ENCODE measurements around the gene AHSP. TPM values are rescaled to one million over a fixed set of nuclear protein-coding genes. Genes with fewer than 3 reads are reported as not detected.
A peak's percentile ranks its signal among the peaks of the same experiment; 100 is the strongest.

The AHSP gene
- total RNA-seq, 2 experiments from 2014 or later = not detected

DNA sequence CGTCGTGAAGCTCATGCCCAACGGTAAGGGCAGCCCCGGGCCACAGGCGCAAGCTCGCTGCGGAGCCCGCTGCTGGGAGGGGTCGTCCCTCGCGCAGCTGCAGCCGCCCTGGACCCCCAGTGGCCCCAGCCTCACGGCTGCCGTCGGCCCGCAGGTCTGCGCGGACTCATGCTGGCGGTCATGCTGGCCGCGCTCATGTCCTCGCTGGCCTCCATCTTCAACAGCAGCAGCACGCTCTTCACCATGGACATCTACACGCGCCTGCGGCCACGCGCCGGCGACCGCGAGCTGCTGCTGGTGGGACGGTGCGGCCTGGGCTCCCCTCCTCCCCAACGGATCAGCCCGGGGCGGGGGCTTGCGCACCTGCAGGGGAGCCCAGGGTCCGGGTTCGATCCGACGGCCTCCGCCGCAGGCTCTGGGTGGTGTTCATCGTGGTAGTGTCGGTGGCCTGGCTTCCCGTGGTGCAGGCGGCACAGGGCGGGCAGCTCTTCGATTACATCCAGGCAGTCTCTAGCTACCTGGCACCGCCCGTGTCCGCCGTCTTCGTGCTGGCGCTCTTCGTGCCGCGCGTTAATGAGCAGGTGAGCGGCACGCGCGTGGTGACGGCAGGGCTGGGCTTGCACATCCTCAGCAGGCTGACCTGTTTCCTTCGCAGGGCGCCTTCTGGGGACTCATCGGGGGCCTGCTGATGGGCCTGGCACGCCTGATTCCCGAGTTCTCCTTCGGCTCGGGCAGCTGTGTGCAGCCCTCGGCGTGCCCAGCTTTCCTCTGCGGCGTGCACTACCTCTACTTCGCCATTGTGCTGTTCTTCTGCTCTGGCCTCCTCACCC, 39.0 kb upstream of the AHSP start:
- H3K4me1 Mint-ChIP-seq (ENCODE audit: low read depth) = peaks cover 13% of the 10 kb centered on the region
- POLR2A ChIA-PET = interaction anchor here (0.6 to 5.7 kb wide), 12 partner anchors 9 to 385 kb away, joined by 3 to 47 read pairs (median 5); partner anchors contain the start of genes ARMC5, FUS, RUSF1 and ZNF267

DNA sequence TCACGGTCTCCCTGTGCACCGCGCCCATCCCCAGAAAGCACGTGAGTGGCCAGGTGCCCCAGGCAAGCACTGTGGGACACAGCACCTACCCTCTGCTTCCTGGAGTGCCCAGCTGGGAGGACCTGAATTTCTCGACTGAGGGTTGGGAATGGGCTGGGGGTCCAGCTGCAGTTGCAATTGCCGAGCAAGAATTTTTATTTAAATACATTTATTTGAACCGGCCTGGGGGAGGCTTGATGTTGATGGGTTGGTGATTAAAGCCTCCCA, 38.5 kb upstream of the AHSP start:
- CTCF ChIA-PET = no interaction called here
- H3K27ac ChIP-seq (ENCODE audit: low read depth in 1 of 2, low read length in 2 of 2) = no peak overlapping the region
- Mint-ChIP-seq H3K36me3 (ENCODE audit: low read depth) (peaks cover 33% of the 10 kb centered on the region), H3K27ac (peak overlapping the region; percentile 58), H3K27me3 (no peaks in the 10 kb centered on the region), H3K4me3 (peak overlapping the region; percentile 9), H3K9me3 (no peaks in the 10 kb centered on the region), H3K4me1 (ENCODE audit: low read depth) (peaks cover 13% of the 10 kb centered on the region)
- H3K4me3 ChIP-seq (ENCODE audit: low read length) = no peak overlapping the region
- H3K36me3 ChIP-seq (ENCODE audit: insufficient read depth, low read length) = peaks cover 16% of the 10 kb centered on the region
- TF ChIP-seq, protein P1, sequence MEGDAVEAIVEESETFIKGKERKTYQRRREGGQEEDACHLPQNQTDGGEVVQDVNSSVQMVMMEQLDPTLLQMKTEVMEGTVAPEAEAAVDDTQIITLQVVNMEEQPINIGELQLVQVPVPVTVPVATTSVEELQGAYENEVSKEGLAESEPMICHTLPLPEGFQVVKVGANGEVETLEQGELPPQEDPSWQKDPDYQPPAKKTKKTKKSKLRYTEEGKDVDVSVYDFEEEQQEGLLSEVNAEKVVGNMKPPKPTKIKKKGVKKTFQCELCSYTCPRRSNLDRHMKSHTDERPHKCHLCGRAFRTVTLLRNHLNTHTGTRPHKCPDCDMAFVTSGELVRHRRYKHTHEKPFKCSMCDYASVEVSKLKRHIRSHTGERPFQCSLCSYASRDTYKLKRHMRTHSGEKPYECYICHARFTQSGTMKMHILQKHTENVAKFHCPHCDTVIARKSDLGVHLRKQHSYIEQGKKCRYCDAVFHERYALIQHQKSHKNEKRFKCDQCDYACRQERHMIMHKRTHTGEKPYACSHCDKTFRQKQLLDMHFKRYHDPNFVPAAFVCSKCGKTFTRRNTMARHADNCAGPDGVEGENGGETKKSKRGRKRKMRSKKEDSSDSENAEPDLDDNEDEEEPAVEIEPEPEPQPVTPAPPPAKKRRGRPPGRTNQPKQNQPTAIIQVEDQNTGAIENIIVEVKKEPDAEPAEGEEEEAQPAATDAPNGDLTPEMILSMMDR (IDR thresholded peaks at IDR 0.05) = no peak
- peaks cover 27% of the 10 kb centered on the region for H3K4me1 ChIP-seq (ENCODE audit: insufficient read depth, low read length)
- POLR2A ChIA-PET = interaction anchor here (4.0 to 5.7 kb wide), 3 partner anchors 12 to 30 kb away, joined by 32 to 47 read pairs (median 45); partner anchors contain the start of genes ARMC5 and RUSF1
- ATAC-seq (ENCODE audit: poor library complexity) (no peak), DNase-seq (no peak)
- intact Hi-C loops (cut with DNase I, micrococcal nuclease) = loop anchor here in 1 of 2 experiments (10.0 kb wide), 1 partner anchor 226 kb away; a partner anchor contains a TSS
- no peaks in the 10 kb centered on the region for H3K27me3 ChIP-seq (ENCODE audit: control insufficient read depth in 1 of 2, insufficient read depth in 2 of 2, low read length in 2 of 2)
- H3K9me3 ChIP-seq (ENCODE audit: control insufficient read depth in 1 of 2, insufficient read depth in 1 of 2, low read length in 2 of 2) = no peaks in the 10 kb centered on the region

More for the DNA sequence above, 39.0 kb upstream of the AHSP start:
- Histone ChIP-seq H3K27ac (ENCODE audit: low read depth in 1 of 2, low read length in 2 of 2) (peak overlapping the region; percentile 40 to 48), H3K4me1 (ENCODE audit: insufficient read depth, low read length) (peaks cover 27% of the 10 kb centered on the region), H3K36me3 (ENCODE audit: insufficient read depth, low read length) (peaks cover 13% of the 10 kb centered on the region), H3K27me3 (ENCODE audit: control insufficient read depth in 1 of 2, insufficient read depth in 2 of 2, low read length in 2 of 2) (no peaks in the 10 kb centered on the region), H3K9me3 (ENCODE audit: control insufficient read depth in 1 of 2, insufficient read depth in 1 of 2, low read length in 2 of 2) (no peaks in the 10 kb centered on the region), H3K4me3 (ENCODE audit: low read length) (peak overlapping the region; percentile 89)
- Mint-ChIP-seq H3K36me3 (ENCODE audit: low read depth) (peaks cover 31% of the 10 kb centered on the region), H3K27me3 (no peaks in the 10 kb centered on the region), H3K27ac (no peak overlapping the region), H3K9me3 (no peaks in the 10 kb centered on the region), H3K4me3 (peak overlapping the region; percentile 9)
- TF ChIP-seq, protein P1 (IDR thresholded peaks at IDR 0.05) = no peak
- intact Hi-C loops (cut with DNase I, micrococcal nuclease) = loop anchor here in 1 of 2 experiments (1.0 to 10.0 kb wide), 2 partner anchors 20 to 226 kb away; partner anchors contain the start of gene RUSF1
- peak in 2 of 14 experiments; percentile 32 to 47 for DNase-seq
- no peak for ATAC-seq (ENCODE audit: poor library complexity)
- CTCF ChIA-PET = interaction anchor here (1.2 to 1.9 kb wide), 2 partner anchors 20 to 28 kb away, joined by 5 to 7 read pairs; partner anchors contain the start of gene RUSF1

DNA sequence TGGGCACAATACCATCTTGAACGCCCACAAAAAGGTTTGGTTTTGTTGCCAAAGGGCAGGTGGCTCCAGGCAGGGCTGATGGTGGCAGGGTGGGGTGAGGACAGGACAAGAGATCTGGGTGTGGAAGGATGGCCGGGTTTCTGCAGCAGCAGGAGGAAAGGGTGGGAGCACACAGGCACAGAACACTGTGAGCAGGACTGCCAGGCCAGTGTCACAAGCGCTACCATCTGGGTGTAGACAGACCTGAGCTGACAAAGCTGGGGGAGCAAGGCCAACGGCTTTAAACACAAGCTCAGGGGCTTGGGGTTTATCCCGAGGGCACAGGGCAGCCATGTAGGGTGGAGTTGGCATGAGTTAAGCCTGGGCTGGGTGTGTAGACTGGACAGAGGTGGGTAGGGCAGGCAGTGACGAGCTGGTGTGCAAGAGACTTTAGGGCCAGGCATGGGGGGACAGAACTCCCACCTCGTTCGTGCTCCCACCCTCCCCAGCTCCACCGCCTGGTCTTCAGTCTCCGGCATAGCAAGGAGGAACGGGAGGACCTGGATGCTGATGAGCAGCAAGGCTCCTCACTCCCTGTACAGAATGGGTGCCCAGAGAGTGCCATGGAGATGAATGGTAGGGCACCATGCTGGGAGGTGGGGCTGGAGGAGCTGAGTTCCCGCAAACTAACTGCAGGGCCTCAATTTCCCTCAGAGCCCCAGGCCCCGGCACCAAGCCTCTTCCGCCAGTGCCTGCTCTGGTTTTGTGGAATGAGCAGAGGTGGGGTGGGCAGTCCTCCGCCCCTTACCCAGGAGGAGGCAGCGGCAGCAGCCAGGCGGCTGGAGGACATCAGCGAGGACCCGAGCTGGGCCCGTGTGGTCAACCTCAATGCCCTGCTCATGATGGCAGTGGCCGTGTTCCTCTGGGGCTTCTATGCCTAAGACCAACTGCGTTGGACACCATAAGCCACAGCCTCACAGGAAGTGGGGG, 37.8 kb upstream of the AHSP start:
- peaks cover 39% of the 10 kb centered on the region for H3K36me3 Mint-ChIP-seq (ENCODE audit: low read depth)
- no peaks in the 10 kb centered on the region for H3K27me3 Mint-ChIP-seq
- TF ChIP-seq, protein P1 (IDR thresholded peaks at IDR 0.05) = no peak
- DNase-seq = no peak
- H3K4me3 Mint-ChIP-seq = peak overlapping the region; percentile 73
- no peak overlapping the region for H3K4me3 ChIP-seq (ENCODE audit: low read length)
- POLR2A ChIA-PET = interaction anchor here (4.0 to 5.7 kb wide), 3 partner anchors 13 to 30 kb away, joined by 32 to 47 read pairs (median 45); partner anchors contain the start of genes ARMC5 and RUSF1
- peak overlapping the region; percentile 58 for H3K27ac Mint-ChIP-seq
- H3K4me1 Mint-ChIP-seq (ENCODE audit: low read depth) = peaks cover 13% of the 10 kb centered on the region
- no peaks in the 10 kb centered on the region for H3K27me3 ChIP-seq (ENCODE audit: control insufficient read depth in 1 of 2, insufficient read depth in 2 of 2, low read length in 2 of 2)
- CTCF ChIA-PET = no interaction called here
- peaks cover 27% of the 10 kb centered on the region for H3K4me1 ChIP-seq (ENCODE audit: insufficient read depth, low read length)
- H3K9me3 Mint-ChIP-seq = no peaks in the 10 kb centered on the region
- no peak for ATAC-seq (ENCODE audit: poor library complexity)
- intact Hi-C loops (cut with DNase I, micrococcal nuclease) = loop anchor here in 1 of 2 experiments (10.0 kb wide), 1 partner anchor 225 kb away; a partner anchor contains a TSS
- H3K36me3 ChIP-seq (ENCODE audit: insufficient read depth, low read length) = peaks cover 16% of the 10 kb centered on the region
- no peaks in the 10 kb centered on the region for H3K9me3 ChIP-seq (ENCODE audit: control insufficient read depth in 1 of 2, insufficient read depth in 1 of 2, low read length in 2 of 2)
- no peak overlapping the region for H3K27ac ChIP-seq (ENCODE audit: low read depth in 1 of 2, low read length in 2 of 2)

All from CD4-positive, alpha-beta T cell (primary cell).